Suprapubic skin (tissue), 4 donors: ENCODE data around the gene GMCL2.

ENCODE experiments used
- EP300 ChIP-seq: sonication (generic); formaldehyde crosslinking; IDR thresholded peaks from one replicate; pipeline ENCODE4 v1.6.1; 2017; ENCODE audit warnings: antibody characterized with exemption
- POLR2A ChIP-seq, 2 donors: fragments of 450-650 bp; IDR thresholded peaks; one replicate each; pipeline ENCODE4 v1.6.1; 2017; ENCODE audit warnings: antibody characterized with exemption in 2 of 2, mild to moderate bottlenecking in 2 of 2, moderate library complexity in 2 of 2
- POLR2AphosphoS5 ChIP-seq, 3 donors: sonication (generic); formaldehyde crosslinking; IDR thresholded peaks; one replicate each; pipeline ENCODE4 v1.6.1; 2017; ENCODE audit warnings: antibody characterized with exemption in 3 of 3
- TF ChIP-seq, protein P1 (sequence below), 2 donors: fragments of 200-600 bp in 1 of 2; fragments of 450-650 bp in 1 of 2; sonication (generic) in 1 of 2; IDR thresholded peaks; one replicate each; pipeline ENCODE4 v1.5.1; 2016 to 2019; ENCODE audit warnings: antibody characterized with exemption in 2 of 2, mild to moderate bottlenecking in 1 of 2, moderate library complexity in 1 of 2

DNA sequence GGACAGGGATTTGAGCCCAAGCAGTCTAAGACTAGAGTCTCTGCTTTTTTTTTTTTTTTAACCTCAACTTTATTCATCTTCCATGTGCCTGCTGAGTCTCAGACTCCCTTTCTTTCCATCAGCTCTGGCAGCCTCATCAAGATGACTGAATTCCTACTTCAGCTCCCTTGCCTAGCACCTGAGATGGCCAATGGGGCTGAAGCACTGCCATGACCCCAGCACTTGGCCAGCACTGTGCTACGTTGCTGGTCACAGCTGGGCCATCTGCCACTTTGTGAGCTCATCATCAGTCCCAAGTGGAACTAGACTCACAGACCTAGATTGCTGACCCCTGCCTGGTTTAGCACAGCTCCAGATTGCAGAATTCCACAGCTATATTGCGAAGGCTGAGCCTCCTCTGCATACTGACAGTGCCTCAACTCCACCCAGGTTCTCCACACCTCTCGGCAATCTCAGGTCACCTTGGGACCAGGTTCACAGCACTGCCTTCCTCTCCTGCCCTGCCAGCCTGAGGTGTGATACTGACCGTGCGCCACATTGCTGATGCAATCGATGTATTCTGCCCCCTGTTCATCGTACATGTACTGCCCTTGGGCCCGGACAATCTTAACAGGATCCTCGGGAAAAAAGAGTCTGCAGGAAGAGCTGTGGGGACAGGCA, 43.8 kb upstream of the GMCL2 start:
- TF ChIP-seq, protein P1, sequence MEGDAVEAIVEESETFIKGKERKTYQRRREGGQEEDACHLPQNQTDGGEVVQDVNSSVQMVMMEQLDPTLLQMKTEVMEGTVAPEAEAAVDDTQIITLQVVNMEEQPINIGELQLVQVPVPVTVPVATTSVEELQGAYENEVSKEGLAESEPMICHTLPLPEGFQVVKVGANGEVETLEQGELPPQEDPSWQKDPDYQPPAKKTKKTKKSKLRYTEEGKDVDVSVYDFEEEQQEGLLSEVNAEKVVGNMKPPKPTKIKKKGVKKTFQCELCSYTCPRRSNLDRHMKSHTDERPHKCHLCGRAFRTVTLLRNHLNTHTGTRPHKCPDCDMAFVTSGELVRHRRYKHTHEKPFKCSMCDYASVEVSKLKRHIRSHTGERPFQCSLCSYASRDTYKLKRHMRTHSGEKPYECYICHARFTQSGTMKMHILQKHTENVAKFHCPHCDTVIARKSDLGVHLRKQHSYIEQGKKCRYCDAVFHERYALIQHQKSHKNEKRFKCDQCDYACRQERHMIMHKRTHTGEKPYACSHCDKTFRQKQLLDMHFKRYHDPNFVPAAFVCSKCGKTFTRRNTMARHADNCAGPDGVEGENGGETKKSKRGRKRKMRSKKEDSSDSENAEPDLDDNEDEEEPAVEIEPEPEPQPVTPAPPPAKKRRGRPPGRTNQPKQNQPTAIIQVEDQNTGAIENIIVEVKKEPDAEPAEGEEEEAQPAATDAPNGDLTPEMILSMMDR (IDR thresholded peaks at IDR 0.05) = no peak
- TF ChIP-seq POLR2AphosphoS5 (IDR thresholded peaks at IDR 0.05) (no peak), POLR2A (IDR thresholded peaks at IDR 0.05) (no peak), EP300 (no peak)
